GM23248 (cell line): ENCODE results near the gene AK5.

ENCODE experiments used
- EZH2 ChIP-seq: fragments of 200-600 bp; sonication (generic); IDR thresholded peaks from 2 replicates; pipeline ENCODE4 v1.6.1; 2018; ENCODE audit warnings: antibody characterized with exemption, mild to moderate bottlenecking; ENCODE audit not compliant: insufficient read depth, poor library complexity, severe bottlenecking
- EZH2phosphoT487 ChIP-seq: fragments of 200-600 bp; sonication (generic); IDR thresholded peaks from 2 replicates; pipeline ENCODE4 v1.6.1; 2018; ENCODE audit warnings: antibody characterized with exemption, moderate library complexity, mild to moderate bottlenecking, low read depth; ENCODE audit not compliant: insufficient read depth

- no peak for TF ChIP-seq EZH2phosphoT487
- TF ChIP-seq EZH2, result no peak
These were observed 1.2 kb downstream of the AK5 start for GRCh38 chr1:77282866-77283539.
